ENCODE results near the gene TP53INP2. TPM values are rescaled to one million over a fixed set of nuclear protein-coding genes. Genes with fewer than 3 reads are reported as not detected.

Gene TP53INP2
- total and polyA plus RNA-seq, 2 of the 13 experiments (the other 11 are each of a cell fraction or from before 2014, with no cell fraction given), result 5.2 to 18.8 TPM

DNA sequence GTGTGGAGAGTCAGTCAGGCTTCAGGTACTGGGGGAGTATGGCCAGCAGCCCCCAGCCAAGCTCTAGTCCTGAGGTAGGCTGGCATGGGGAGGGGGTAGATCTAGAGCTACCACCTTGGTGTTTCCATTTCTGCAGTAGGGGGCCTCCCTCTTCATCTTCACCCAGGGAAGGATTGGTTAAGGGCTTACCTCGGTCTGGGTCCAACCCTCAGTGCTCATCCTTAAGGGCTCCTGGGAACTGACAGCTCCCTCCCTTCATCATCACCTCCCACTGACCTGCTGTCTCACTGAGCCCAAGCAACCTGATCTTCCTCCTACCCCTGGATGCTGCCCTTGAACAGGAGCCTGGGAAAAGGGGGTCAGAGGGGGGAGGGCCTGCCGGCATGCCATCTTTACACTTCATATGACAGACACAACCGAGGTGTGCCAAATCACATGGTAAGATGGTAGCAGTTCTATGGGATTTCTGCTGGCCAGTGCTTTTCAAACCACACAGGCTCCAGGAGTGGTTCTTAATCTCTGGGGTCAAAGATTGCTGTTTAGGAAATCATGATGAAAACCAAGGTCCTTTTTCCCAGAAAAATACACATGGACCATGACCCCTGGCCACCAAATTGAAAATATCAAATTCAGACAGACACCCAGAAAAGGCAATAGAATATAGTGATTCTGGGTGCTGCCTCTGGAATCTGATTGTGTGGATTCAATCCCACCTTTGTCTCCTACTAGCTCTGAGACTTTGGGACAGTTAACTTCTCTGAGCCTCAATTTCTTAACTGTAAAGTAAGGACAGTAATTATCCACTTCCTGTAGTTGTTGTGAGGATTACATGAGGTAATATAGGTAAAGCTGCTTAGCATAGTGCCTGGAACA, 3.0 kb downstream of the TP53INP2 start (continued):
- TF ChIP-seq, protein P1, sequence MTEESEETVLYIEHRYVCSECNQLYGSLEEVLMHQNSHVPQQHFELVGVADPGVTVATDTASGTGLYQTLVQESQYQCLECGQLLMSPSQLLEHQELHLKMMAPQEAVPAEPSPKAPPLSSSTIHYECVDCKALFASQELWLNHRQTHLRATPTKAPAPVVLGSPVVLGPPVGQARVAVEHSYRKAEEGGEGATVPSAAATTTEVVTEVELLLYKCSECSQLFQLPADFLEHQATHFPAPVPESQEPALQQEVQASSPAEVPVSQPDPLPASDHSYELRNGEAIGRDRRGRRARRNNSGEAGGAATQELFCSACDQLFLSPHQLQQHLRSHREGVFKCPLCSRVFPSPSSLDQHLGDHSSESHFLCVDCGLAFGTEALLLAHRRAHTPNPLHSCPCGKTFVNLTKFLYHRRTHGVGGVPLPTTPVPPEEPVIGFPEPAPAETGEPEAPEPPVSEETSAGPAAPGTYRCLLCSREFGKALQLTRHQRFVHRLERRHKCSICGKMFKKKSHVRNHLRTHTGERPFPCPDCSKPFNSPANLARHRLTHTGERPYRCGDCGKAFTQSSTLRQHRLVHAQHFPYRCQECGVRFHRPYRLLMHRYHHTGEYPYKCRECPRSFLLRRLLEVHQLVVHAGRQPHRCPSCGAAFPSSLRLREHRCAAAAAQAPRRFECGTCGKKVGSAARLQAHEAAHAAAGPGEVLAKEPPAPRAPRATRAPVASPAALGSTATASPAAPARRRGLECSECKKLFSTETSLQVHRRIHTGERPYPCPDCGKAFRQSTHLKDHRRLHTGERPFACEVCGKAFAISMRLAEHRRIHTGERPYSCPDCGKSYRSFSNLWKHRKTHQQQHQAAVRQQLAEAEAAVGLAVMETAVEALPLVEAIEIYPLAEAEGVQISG (CRISPR knock-in tag; IDR thresholded peaks at IDR 0.05), result peak; percentile 42; the same call in 1 of the 2 replicates
- TF ChIP-seq, protein P2, sequence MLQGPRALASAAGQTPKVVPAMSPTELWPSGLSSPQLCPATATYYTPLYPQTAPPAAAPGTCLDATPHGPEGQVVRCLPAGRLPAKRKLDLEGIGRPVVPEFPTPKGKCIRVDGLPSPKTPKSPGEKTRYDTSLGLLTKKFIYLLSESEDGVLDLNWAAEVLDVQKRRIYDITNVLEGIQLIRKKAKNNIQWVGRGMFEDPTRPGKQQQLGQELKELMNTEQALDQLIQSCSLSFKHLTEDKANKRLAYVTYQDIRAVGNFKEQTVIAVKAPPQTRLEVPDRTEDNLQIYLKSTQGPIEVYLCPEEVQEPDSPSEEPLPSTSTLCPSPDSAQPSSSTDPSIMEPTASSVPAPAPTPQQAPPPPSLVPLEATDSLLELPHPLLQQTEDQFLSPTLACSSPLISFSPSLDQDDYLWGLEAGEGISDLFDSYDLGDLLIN (CRISPR knock-in tag; IDR thresholded peaks at IDR 0.05; ENCODE audit: borderline replicate concordance), result 0 out of 2 replicates have a peak, but pooled peaks have one; percentile 49
- TF ChIP-seq ARNT (IDR thresholded peaks at IDR 0.05), result no peak
- peak; percentile 21; the same call in 1 of the 2 replicates for TF ChIP-seq SAFB2 (CRISPR knock-in tag; IDR thresholded peaks at IDR 0.05; ENCODE audit: borderline replicate concordance, low read depth)
- 0 out of 2 replicates have a peak, but pooled peaks have one; percentile 8 for TF ChIP-seq ZNF670 (CRISPR knock-in tag; IDR thresholded peaks at IDR 0.05; ENCODE audit: borderline replicate concordance)
- peak; percentile 88 for TF ChIP-seq ZSCAN22 (CRISPR knock-in tag; IDR thresholded peaks at IDR 0.05)
- 0 out of 2 replicates have a peak, but pooled peaks have one; percentile 24 for TF ChIP-seq SOX13 (IDR thresholded peaks at IDR 0.05)
- peak in 1 of 2 experiments; percentile 67; a peak in 2 of 4 replicates for TF ChIP-seq SOX13 (CRISPR knock-in tag; conservative IDR thresholded peaks at IDR 0.05 in 1 of 2, IDR thresholded peaks at IDR 0.05 in 1 of 2)
- TF ChIP-seq, protein P3, sequence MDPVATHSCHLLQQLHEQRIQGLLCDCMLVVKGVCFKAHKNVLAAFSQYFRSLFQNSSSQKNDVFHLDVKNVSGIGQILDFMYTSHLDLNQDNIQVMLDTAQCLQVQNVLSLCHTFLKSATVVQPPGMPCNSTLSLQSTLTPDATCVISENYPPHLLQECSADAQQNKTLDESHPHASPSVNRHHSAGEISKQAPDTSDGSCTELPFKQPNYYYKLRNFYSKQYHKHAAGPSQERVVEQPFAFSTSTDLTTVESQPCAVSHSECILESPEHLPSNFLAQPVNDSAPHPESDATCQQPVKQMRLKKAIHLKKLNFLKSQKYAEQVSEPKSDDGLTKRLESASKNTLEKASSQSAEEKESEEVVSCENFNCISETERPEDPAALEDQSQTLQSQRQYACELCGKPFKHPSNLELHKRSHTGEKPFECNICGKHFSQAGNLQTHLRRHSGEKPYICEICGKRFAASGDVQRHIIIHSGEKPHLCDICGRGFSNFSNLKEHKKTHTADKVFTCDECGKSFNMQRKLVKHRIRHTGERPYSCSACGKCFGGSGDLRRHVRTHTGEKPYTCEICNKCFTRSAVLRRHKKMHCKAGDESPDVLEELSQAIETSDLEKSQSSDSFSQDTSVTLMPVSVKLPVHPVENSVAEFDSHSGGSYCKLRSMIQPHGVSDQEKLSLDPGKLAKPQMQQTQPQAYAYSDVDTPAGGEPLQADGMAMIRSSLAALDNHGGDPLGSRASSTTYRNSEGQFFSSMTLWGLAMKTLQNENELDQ (CRISPR knock-in tag; IDR thresholded peaks at IDR 0.05; ENCODE audit: borderline replicate concordance), result no peak
- no peak for TF ChIP-seq MAZ (IDR thresholded peaks at IDR 0.05; ENCODE audit: borderline replicate concordance, low read depth, low read length)
- peak; percentile 40 for TF ChIP-seq MAZ (CRISPR knock-in tag; IDR thresholded peaks at IDR 0.05; ENCODE audit: low read depth)
- TF ChIP-seq HNRNPH1 (optimal IDR thresholded peaks at IDR 0.05; ENCODE audit: low read depth, low read length), result peak; percentile 28
- TF ChIP-seq, protein P4, sequence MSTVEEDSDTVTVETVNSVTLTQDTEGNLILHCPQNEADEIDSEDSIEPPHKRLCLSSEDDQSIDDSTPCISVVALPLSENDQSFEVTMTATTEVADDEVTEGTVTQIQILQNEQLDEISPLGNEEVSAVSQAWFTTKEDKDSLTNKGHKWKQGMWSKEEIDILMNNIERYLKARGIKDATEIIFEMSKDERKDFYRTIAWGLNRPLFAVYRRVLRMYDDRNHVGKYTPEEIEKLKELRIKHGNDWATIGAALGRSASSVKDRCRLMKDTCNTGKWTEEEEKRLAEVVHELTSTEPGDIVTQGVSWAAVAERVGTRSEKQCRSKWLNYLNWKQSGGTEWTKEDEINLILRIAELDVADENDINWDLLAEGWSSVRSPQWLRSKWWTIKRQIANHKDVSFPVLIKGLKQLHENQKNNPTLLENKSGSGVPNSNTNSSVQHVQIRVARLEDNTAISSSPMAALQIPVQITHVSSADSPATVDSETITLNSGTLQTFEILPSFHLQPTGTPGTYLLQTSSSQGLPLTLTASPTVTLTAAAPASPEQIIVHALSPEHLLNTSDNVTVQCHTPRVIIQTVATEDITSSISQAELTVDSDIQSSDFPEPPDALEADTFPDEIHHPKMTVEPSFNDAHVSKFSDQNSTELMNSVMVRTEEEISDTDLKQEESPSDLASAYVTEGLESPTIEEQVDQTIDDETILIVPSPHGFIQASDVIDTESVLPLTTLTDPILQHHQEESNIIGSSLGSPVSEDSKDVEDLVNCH (CRISPR knock-in tag; IDR thresholded peaks at IDR 0.05), result 0 out of 2 replicates have a peak, but pooled peaks have one; percentile 72
- TF ChIP-seq LBX2 (CRISPR knock-in tag; IDR thresholded peaks at IDR 0.05; ENCODE audit: borderline replicate concordance), result no peak
- TF ChIP-seq GATAD1 (CRISPR knock-in tag; IDR thresholded peaks at IDR 0.05), result peak; percentile 57
- no peak; the same call in 1 of the 2 replicates for TF ChIP-seq RAD21 (CRISPR knock-in tag; IDR thresholded peaks at IDR 0.05)
- TF ChIP-seq THAP11 (CRISPR knock-in tag; IDR thresholded peaks at IDR 0.05), result peak; percentile 73
- TF ChIP-seq HES4 (CRISPR knock-in tag; IDR thresholded peaks at IDR 0.05; ENCODE audit: borderline replicate concordance), result peak; percentile 90; the same call in 1 of the 2 replicates
